IMR-90 (cell line): ENCODE results near the gene DBN1. TPM values are rescaled to one million over a fixed set of nuclear protein-coding genes. Genes with fewer than 3 reads are reported as not detected.

Experiments
- ATAC-seq: fragments of 200-7000 bp; cut with Tn5 transposase; 2 replicates; pipeline ENCODE4 v1.9.1; 2020; ENCODE audit warnings: low read depth, mild to moderate bottlenecking, moderate library complexity
- BruUV-seq: library from RNA; stranded (reverse); fragments of 400-500 nt; replicated peaks from 2 replicates; lab custom pipeline; 2021; lab: Mats Ljungman, UMichigan
- CTCF ChIA-PET: fragments of 300-600 bp; formaldehyde crosslinking; extraction: SDS; loops from one replicate; lab custom pipeline; 2021; ENCODE audit warnings: antibody characterized with exemption; lab: Yijun Ruan, JAX
- POLR2A ChIA-PET: fragments of 300-600 bp; sonication (Branson Sonifier 250); formaldehyde crosslinking; loops from one replicate; lab custom pipeline; 2022; ENCODE audit warnings: antibody characterized with exemption; ENCODE audit not compliant: unreplicated experiment; lab: Charles Lee
- DNase-seq: peaks from one replicate; pipeline ENCODE4 v3.0.0; 2013
- H2AFZ ChIP-seq: replicated peaks from 2 replicates; pipeline ENCODE3; 2013; ENCODE audit warnings: low read length, mild to moderate bottlenecking; ENCODE audit not compliant: poor library complexity
- H2AK5ac ChIP-seq: 2 replicates; pipeline ENCODE4 v1.6.1; 2013; ENCODE audit warnings: low read depth, low read length, inconsistent platforms
- H2AK9ac ChIP-seq: replicated peaks from 2 replicates; pipeline ENCODE3; 2013; ENCODE audit warnings: mild to moderate bottlenecking, low read depth, low read length, moderate library complexity; ENCODE audit not compliant: poor library complexity
- H2BK120ac ChIP-seq: 2 replicates; pipeline ENCODE4 v1.6.1; 2013; ENCODE audit warnings: low read depth, low read length, inconsistent platforms
- H2BK15ac ChIP-seq: 3 replicates; pipeline ENCODE4 v1.6.1; 2013; ENCODE audit warnings: low read depth, low read length, inconsistent platforms
- H2BK20ac ChIP-seq: 2 replicates; pipeline ENCODE4 v1.6.1; 2013; ENCODE audit warnings: low read depth, mild to moderate bottlenecking, inconsistent platforms, low read length, moderate library complexity
- H2BK5ac ChIP-seq: 2 replicates; pipeline ENCODE4 v1.6.1; 2013; ENCODE audit warnings: mild to moderate bottlenecking, low read depth, low read length, inconsistent platforms; ENCODE audit not compliant: poor library complexity, severe bottlenecking
- H3K14ac ChIP-seq: replicated peaks from 2 replicates; pipeline ENCODE4 v1.6.1; 2013; ENCODE audit warnings: low read depth, low read length, inconsistent platforms
- H3K18ac ChIP-seq: 2 replicates; pipeline ENCODE4 v1.6.1; 2013; ENCODE audit warnings: low read depth, low read length, control low read depth
- H3K23ac ChIP-seq: 2 replicates; pipeline ENCODE4 v1.6.1; 2013; ENCODE audit warnings: low read depth, low read length, inconsistent platforms
- H3K27ac ChIP-seq: 2 replicates; pipeline ENCODE4 v1.5.1; 2013; ENCODE audit warnings: mild to moderate bottlenecking, control low read depth, low read length; ENCODE audit not compliant: insufficient read depth
- H3K27me3 ChIP-seq: 2 replicates; pipeline ENCODE4 v1.6.1; 2013; ENCODE audit warnings: low read length; ENCODE audit not compliant: control insufficient read depth, insufficient read depth
- H3K36me3 ChIP-seq: 2 replicates; pipeline ENCODE4 v1.6.1; 2013; ENCODE audit warnings: low read length, mixed read lengths; ENCODE audit not compliant: control insufficient read depth, insufficient read depth
- H3K4ac ChIP-seq: 2 replicates; pipeline ENCODE4 v1.6.1; 2013; ENCODE audit warnings: low read depth, low read length, inconsistent platforms
- H3K4me1 ChIP-seq: 2 replicates; pipeline ENCODE4 v1.6.1; 2013; ENCODE audit warnings: low read length, mixed read lengths; ENCODE audit not compliant: control insufficient read depth, insufficient read depth
- H3K4me2 ChIP-seq: 2 replicates; pipeline ENCODE4 v1.6.1; 2013; ENCODE audit warnings: low read depth, mild to moderate bottlenecking, control low read depth, low read length, moderate library complexity
- H3K4me3 ChIP-seq: 2 replicates; pipeline ENCODE4 v1.5.1; 2013; ENCODE audit warnings: low read depth, mild to moderate bottlenecking, control low read depth, low read length, moderate library complexity; ENCODE audit not compliant: insufficient read depth
- H3K56ac ChIP-seq: 2 replicates; pipeline ENCODE4 v1.6.1; 2013; ENCODE audit warnings: low read length, inconsistent platforms; ENCODE audit not compliant: insufficient read depth; ENCODE audit errors: extremely low read depth
- H3K79me1 ChIP-seq, 2 experiments: 2 replicates each; pipeline ENCODE4 v1.6.1; 2013; ENCODE audit warnings: low read length in 2 of 2, inconsistent platforms in 1 of 2, low read depth in 1 of 2
- H3K9ac ChIP-seq: 2 replicates; pipeline ENCODE4 v1.6.1; 2013; ENCODE audit warnings: low read depth, low read length, control low read depth
- H3K9me1 ChIP-seq: 2 replicates; pipeline ENCODE4 v1.6.1; 2013; ENCODE audit warnings: low read length, inconsistent platforms; ENCODE audit not compliant: insufficient read depth
- H3K9me3 ChIP-seq: 2 replicates; pipeline ENCODE4 v1.6.1; 2013; ENCODE audit warnings: low read length; ENCODE audit not compliant: control insufficient read depth, insufficient read depth
- H4K20me1 ChIP-seq: 2 replicates; pipeline ENCODE4 v1.6.1; 2013; ENCODE audit warnings: low read length, inconsistent platforms; ENCODE audit not compliant: insufficient read depth
- H4K5ac ChIP-seq: 2 replicates; pipeline ENCODE4 v1.6.1; 2013; ENCODE audit warnings: mild to moderate bottlenecking, low read depth, low read length, control low read depth
- H4K8ac ChIP-seq, 2 experiments: 2 replicates each; pipeline ENCODE4 v1.6.1; 2013; ENCODE audit warnings: low read depth in 2 of 2, low read length in 2 of 2, control low read depth in 1 of 2, inconsistent platforms in 1 of 2
- H4K91ac ChIP-seq: 2 replicates; pipeline ENCODE4 v1.6.1; 2013; ENCODE audit warnings: low read depth, low read length, inconsistent platforms; ENCODE audit not compliant: insufficient read depth
- CEBPB ChIP-seq: IDR thresholded peaks from 2 replicates; pipeline ENCODE4 v1.6.1; 2012; ENCODE audit warnings: low read depth, low read length, improper control_type of control experiment
- CHD1 ChIP-seq: IDR thresholded peaks from 2 replicates; pipeline ENCODE4 v1.6.1; 2012; ENCODE audit warnings: low read depth, low read length, improper control_type of control experiment
- FOS ChIP-seq: fragments of 150-350 bp; IDR thresholded peaks from 2 replicates; pipeline ENCODE4 v1.6.1; 2016; ENCODE audit warnings: low read depth, low read length
- MAFK ChIP-seq: IDR thresholded peaks from 2 replicates; pipeline ENCODE4 v1.6.1; 2012; ENCODE audit warnings: low read depth, low read length, improper control_type of control experiment
- MXI1 ChIP-seq: IDR thresholded peaks from 2 replicates; pipeline ENCODE4 v1.6.1; 2012; ENCODE audit warnings: low read depth, mild to moderate bottlenecking, low read length, moderate library complexity, borderline replicate concordance
- POLR2A ChIP-seq: IDR thresholded peaks from 2 replicates; pipeline ENCODE4 v1.6.1; 2012; ENCODE audit warnings: mild to moderate bottlenecking, low read depth, low read length
- RAD21 ChIP-seq: IDR thresholded peaks from 2 replicates; pipeline ENCODE4 v1.6.1; 2012; ENCODE audit warnings: low read length, improper control_type of control experiment
- WGBS, 2 experiments: methylation state at CpG; one replicate each; pipeline versions ENCODE4 v1.1.5 to v1.1.7; 2013; ENCODE audit warnings: missing lambda C conversion rate in 2 of 2; ENCODE audit not compliant: insufficient read length in 1 of 2; ENCODE audit errors: extremely low coverage in 2 of 2; 5-methylcytosine and 5-hydroxymethylcytosine counted together
- dilution Hi-C: fragments of 300-500 bp; cut with HindIII; formaldehyde crosslinking; loops from one replicate; pipeline ENCODE4 v1.14.3; 2018; ENCODE audit warnings: low sequenced_read_pairs; ENCODE audit not compliant: unreplicated experiment
- in situ Hi-C: fragments of 300-500 bp; cut with MboI; formaldehyde crosslinking; loops from 3 replicates; pipeline ENCODE4 v1.14.3; 2019; ENCODE audit warnings: low sequenced_read_pairs, inconsistent platforms, mixed read lengths
- intact Hi-C: fragments of 100-400 bp; cut with micrococcal nuclease; formaldehyde crosslinking; loops from 2 replicates; pipeline ENCODE4 v1.10.0; 2022
- polyA plus RNA-seq, 3 experiments: library from polyadenylated mRNA; depleted of rRNA; stranded (reverse); fragments of >200 nt; gene quantifications; 2 replicates each; pipeline ENCODE4 v1.2.3, GENCODE V29; 2012; ENCODE audit warnings: low replicate concordance in 1 of 3
- total RNA-seq: library from RNA; depleted of rRNA; stranded (reverse); fragments of >200 nt; gene quantifications from 2 replicates; pipeline ENCODE4 v1.2.3, GENCODE V29; 2012

Gene DBN1
- total and polyA plus RNA-seq, 2 of the 4 experiments (the other 2 are of a cell fraction) = 122 to 187 TPM

- TF ChIP-seq CEBPB (no peak), FOS (no peak), POLR2A (no peak), MXI1 (no peak), MAFK (no peak)
Measured at GRCh38 chr5:177439518-177440053, 33.8 kb downstream of the DBN1 start (continued).

- Histone ChIP-seq H3K14ac (no peak overlapping the region), H3K4me3 (no peak overlapping the region), H3K27ac (no peak overlapping the region), H3K4ac (no peak overlapping the region), H4K91ac (no peak overlapping the region), H3K79me1 (no peaks in the 10 kb centered on the region), H3K27me3 (no peaks in the 10 kb centered on the region), H4K5ac (no peak overlapping the region), H3K9me3 (no peaks in the 10 kb centered on the region), H2AK5ac (no peak overlapping the region), H4K8ac (no peak overlapping the region), H2BK20ac (no peak overlapping the region), H3K18ac (no peak overlapping the region), H4K20me1 (no peaks in the 10 kb centered on the region), H3K36me3 (peaks cover 42% of the 10 kb centered on the region), H2AFZ (no peak overlapping the region), H3K56ac (no peak overlapping the region), H2BK120ac (no peak overlapping the region), H2BK15ac (no peak overlapping the region), H2BK5ac (no peak overlapping the region), H3K9me1 (peaks cover 6% of the 10 kb centered on the region; the same call in 1 of the 2 replicates), H3K9ac (no peak overlapping the region), H2AK9ac (no peak overlapping the region), H3K23ac (no peak overlapping the region), H3K4me2 (no peak overlapping the region), H3K4me1 (no peaks in the 10 kb centered on the region)
- ChIA-PET POLR2A (interaction anchor here (0.6 kb wide), 1 partner anchor 9 kb away, joined by 4 read pairs; no protein-coding TSS in a partner anchor), CTCF (no interaction called here)
- ATAC-seq (no peak), DNase-seq (no peak)
- 91% methylated on average over 5 of the region's 10 CpGs; no CpG with 5 or more reads in 1 of the 2 experiments for WGBS, 2 experiments
- intact Hi-C loops (no loop called here), in situ Hi-C loops (no loop called here), dilution Hi-C loops (no loop called here)
- TF ChIP-seq CHD1 (no peak), RAD21 (no peak)
- BruUV-seq = no TSS peak
Measured at GRCh38 chr5:177438468-177438867, 35.0 kb downstream of the DBN1 start.
